ENCODE measurements around the gene CYFIP2. TPM values are rescaled to one million over a fixed set of nuclear protein-coding genes. Genes with fewer than 3 reads are reported as not detected.
A peak's percentile ranks its signal among the peaks of the same experiment; 100 is the strongest.

CYFIP2 gene
- total RNA-seq, 1 experiment from 2014 or later, result 4.4 TPM

DNA sequence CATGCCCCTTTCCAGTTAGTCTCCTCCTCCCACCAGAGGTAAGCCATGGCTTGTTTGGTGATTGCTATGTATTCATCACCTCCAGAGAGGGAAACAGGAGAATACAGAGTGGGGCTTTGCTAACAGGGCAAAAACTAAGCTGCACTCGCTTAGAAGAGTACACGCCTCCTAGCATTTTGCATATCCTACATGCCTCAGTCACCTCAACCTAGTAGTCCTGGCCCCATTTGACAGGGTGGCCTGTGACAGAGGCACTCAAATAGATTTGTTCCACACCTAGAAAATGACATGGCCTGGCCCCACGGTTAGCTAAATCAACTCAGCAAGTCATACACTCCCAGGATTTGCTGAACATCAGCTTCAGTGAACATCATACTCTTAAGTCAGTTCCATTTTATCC is 90.7 kb downstream of the CYFIP2 start:
- no peaks in the 10 kb centered on the region for H3K27me3 ChIP-seq
- H3K9me3 ChIP-seq, result no peaks in the 10 kb centered on the region
- no peak overlapping the region for H3K4me3 ChIP-seq
- no peak for DNase-seq
- no peaks in the 10 kb centered on the region for H3K36me3 ChIP-seq

- no peak overlapping the region for H3K4me3 ChIP-seq
- no peaks in the 10 kb centered on the region for H3K9me3 ChIP-seq
- DNase-seq, result no peak
- H3K36me3 ChIP-seq, result no peaks in the 10 kb centered on the region
- H3K27me3 ChIP-seq, result no peaks in the 10 kb centered on the region
Measured at GRCh38 chr5:157357823-157358222, 91.9 kb downstream of the CYFIP2 start.

GRCh38 chr5:157358871-157359270 is 92.9 kb downstream of the CYFIP2 start:
- Histone ChIP-seq H3K4me3 (no peak overlapping the region), H3K27me3 (no peaks in the 10 kb centered on the region), H3K9me3 (no peaks in the 10 kb centered on the region), H3K36me3 (no peaks in the 10 kb centered on the region)
- DNase-seq, result no peak

GRCh38 chr5:157359356-157360055 is 93.6 kb downstream of the CYFIP2 start:
- H3K36me3 ChIP-seq, result no peaks in the 10 kb centered on the region
- no peaks in the 10 kb centered on the region for H3K9me3 ChIP-seq
- DNase-seq, result no peak
- no peaks in the 10 kb centered on the region for H3K27me3 ChIP-seq
- H3K4me3 ChIP-seq, result no peak overlapping the region

DNA sequence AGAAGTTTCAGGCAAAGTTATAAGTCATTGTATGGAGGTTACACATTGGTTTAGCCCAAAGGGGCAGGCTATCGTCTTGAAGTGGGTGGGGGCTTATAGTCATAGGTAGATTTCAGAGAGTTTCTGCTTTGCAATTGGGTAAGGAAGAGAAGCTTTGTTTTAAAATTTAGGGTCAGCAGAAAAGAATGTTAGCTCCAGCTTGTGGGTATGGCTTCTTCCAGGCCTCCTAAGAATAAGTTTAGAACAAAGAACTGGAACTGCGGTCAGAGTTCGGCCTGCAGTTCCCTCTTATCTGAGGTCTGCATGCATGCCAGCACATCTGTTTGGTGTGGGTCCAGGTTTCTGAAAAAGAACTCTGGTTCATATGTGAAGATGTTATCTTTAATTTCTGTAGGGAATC is 96.1 kb downstream of the CYFIP2 start:
- DNase-seq, result no peak
- H3K9me3 ChIP-seq, result no peaks in the 10 kb centered on the region
- H3K27me3 ChIP-seq, result no peaks in the 10 kb centered on the region
- no peaks in the 10 kb centered on the region for H3K36me3 ChIP-seq
- H3K4me3 ChIP-seq, result no peak overlapping the region

- no peaks in the 10 kb centered on the region for H3K36me3 ChIP-seq
- H3K27me3 ChIP-seq, result no peaks in the 10 kb centered on the region
- no peak overlapping the region for H3K4me3 ChIP-seq
- DNase-seq, result no peak
- no peaks in the 10 kb centered on the region for H3K9me3 ChIP-seq
Measured at GRCh38 chr5:157362502-157362901, 96.6 kb downstream of the CYFIP2 start.

DNA sequence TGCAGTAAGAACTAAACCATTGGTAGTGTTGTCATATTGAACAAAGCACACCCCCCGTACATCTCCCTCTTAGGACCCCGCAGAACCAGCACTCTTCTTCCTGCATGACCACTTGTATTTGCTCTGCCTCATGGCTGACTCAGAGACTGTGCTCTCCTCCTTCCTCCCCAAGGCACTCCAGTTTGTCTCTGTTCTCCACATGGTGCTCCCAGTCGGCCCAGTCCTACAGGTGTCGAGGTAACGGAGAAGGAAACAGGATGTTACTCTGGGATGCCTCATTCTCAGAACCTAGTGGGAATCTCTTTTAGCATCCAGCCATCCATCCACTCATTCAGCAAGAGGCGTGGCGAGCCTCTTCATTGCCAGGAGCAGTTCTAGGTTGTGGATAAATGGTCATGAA is 97.1 kb downstream of the CYFIP2 start:
- Histone ChIP-seq H3K27me3 (no peaks in the 10 kb centered on the region), H3K9me3 (no peaks in the 10 kb centered on the region), H3K4me3 (no peak overlapping the region), H3K36me3 (no peaks in the 10 kb centered on the region)
- no peak for DNase-seq

- DNase-seq, result no peak
- Histone ChIP-seq H3K36me3 (no peaks in the 10 kb centered on the region), H3K4me3 (no peak overlapping the region), H3K27me3 (no peaks in the 10 kb centered on the region), H3K9me3 (no peaks in the 10 kb centered on the region)
Measured at GRCh38 chr5:157365732-157366131, 99.8 kb downstream of the CYFIP2 start.

GRCh38 chr5:157366741-157367674 is 101.1 kb downstream of the CYFIP2 start:
- H3K36me3 ChIP-seq, result no peaks in the 10 kb centered on the region
- H3K9me3 ChIP-seq, result no peaks in the 10 kb centered on the region
- no peaks in the 10 kb centered on the region for H3K27me3 ChIP-seq
- no peak overlapping the region for H3K4me3 ChIP-seq
- peak; percentile 53 for DNase-seq

GRCh38 chr5:157369507-157369906 is 103.6 kb downstream of the CYFIP2 start:
- no peak overlapping the region for H3K4me3 ChIP-seq
- H3K9me3 ChIP-seq, result no peaks in the 10 kb centered on the region
- H3K36me3 ChIP-seq, result no peaks in the 10 kb centered on the region
- DNase-seq, result no peak
- H3K27me3 ChIP-seq, result no peaks in the 10 kb centered on the region

DNA sequence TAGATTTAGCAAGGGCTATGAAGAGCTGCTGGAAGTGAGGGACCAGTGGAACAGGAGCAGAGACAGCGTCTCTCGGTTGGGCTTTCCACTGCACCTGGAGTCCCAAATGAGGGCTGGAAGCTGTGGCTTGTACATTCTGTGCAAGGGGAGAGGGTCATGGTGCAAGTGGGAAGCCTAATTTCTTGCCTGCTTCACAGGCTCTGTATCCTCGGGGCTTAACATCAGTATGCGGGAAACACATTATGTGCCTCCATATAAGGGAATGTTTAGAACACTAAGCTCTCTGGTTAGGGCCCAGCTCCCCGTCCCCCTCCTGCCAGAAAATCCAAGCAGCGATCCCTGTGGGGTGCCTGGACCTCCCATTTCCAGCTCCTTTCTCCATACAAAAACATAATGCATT is 105.0 kb downstream of the CYFIP2 start:
- H3K9me3 ChIP-seq, result no peaks in the 10 kb centered on the region
- H3K4me3 ChIP-seq, result no peak overlapping the region
- no peak for DNase-seq
- H3K36me3 ChIP-seq, result no peaks in the 10 kb centered on the region
- H3K27me3 ChIP-seq, result no peaks in the 10 kb centered on the region

- H3K4me3 ChIP-seq, result no peak overlapping the region
- no peaks in the 10 kb centered on the region for H3K9me3 ChIP-seq
- no peaks in the 10 kb centered on the region for H3K27me3 ChIP-seq
- no peaks in the 10 kb centered on the region for H3K36me3 ChIP-seq
- DNase-seq, result no peak
Measured at GRCh38 chr5:157371655-157372471, 105.9 kb downstream of the CYFIP2 start.

- H3K9me3 ChIP-seq, result no peaks in the 10 kb centered on the region
- no peaks in the 10 kb centered on the region for H3K36me3 ChIP-seq
- H3K4me3 ChIP-seq, result no peak overlapping the region
- no peaks in the 10 kb centered on the region for H3K27me3 ChIP-seq
- no peak for DNase-seq
Measured at GRCh38 chr5:157372472-157372822, 106.5 kb downstream of the CYFIP2 start.

DNA sequence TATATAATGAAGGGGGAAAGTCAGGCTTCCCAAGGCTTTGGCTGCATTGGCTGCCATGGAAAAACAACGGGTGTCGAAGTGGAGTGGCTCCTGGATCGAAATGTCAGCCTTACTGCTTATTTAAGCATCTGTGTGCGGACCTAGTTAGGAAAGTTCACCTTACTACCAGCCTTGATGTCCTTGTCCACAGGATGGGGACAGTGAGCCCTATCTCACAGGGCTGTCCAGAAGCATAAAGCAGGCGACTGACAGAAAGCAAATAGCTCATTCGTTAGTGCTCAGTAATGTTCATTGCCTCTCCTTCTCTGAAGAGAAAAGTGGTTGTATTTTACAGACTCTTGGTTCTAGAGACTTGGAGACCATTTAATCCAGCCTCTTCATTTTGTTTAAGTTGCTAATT is 112.6 kb downstream of the CYFIP2 start:
- no peaks in the 10 kb centered on the region for H3K36me3 ChIP-seq
- no peaks in the 10 kb centered on the region for H3K27me3 ChIP-seq
- H3K9me3 ChIP-seq, result no peaks in the 10 kb centered on the region
- no peak for DNase-seq
- H3K4me3 ChIP-seq, result no peak overlapping the region

DNA sequence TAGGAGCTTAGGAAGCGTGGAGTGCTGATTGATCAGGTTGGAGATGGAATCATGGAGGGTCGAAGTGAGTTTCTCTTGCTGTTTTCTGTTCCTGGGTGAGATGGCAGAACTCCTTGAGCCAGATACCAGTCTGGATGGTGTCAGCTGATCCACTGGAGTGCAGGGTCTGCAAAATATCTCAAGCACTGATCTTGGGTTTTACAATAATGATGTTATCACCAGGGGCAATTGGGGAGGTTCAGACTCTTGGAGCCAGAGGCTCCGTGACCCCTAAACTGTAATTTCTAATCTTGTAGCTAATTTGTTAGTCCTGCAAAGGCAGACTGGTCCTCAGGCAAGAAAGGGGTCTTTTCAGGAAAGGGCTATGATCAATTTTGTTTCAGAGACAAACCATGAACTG is 114.1 kb downstream of the CYFIP2 start:
- Histone ChIP-seq H3K4me3 (no peak overlapping the region), H3K27me3 (no peaks in the 10 kb centered on the region), H3K9me3 (no peaks in the 10 kb centered on the region), H3K36me3 (no peaks in the 10 kb centered on the region)
- no peak for DNase-seq

DNA sequence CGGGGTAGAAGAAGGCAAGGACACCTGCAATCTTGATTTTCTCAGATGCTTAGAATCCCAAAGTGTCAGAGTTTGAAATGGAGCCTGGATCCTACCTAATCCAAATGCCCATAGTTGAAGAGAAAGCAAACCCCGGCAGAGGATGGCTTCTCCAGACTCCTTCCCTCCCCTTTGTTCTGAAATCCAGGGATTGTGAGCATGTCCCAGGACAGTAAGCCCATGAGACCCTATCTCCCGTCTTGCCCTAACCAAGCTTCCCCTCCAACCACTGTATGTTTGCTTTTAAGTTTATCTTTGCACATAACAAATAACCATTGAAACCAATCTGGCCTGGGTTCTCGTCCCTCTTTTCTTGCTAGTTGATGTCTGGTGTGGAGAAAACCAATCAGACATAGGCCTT is 115.8 kb downstream of the CYFIP2 start:
- DNase-seq, result no peak
- Histone ChIP-seq H3K36me3 (no peaks in the 10 kb centered on the region), H3K27me3 (no peaks in the 10 kb centered on the region), H3K4me3 (no peak overlapping the region), H3K9me3 (no peaks in the 10 kb centered on the region)
